Upper lobe of left lung (tissue), 6 donors: Measurements from ENCODE around the gene TMTC1. TPM values are rescaled to one million over a fixed set of nuclear protein-coding genes. Genes with fewer than 3 reads are reported as not detected.

ENCODE experiments used
- ATAC-seq, 2 donors: fragments of 200-7000 bp; cut with Tn5 transposase; one replicate each; pipeline ENCODE4 v1.9.1; 2022; ENCODE audit warnings: mild to moderate bottlenecking in 2 of 2, moderate library complexity in 2 of 2; ENCODE audit not compliant: low FRiP score in 2 of 2
- DNase-seq, 2 donors: peaks; one replicate each; pipeline ENCODE4 v3.0.0-alpha.2; 2019 to 2020
- H3K27ac ChIP-seq, 4 donors: fragments of 200-600 bp; sonication (generic); one replicate each; pipeline ENCODE4 v1.5.1; 2016 to 2019
- H3K27me3 ChIP-seq, 4 donors: fragments of 200-600 bp; sonication (generic); one replicate each; pipeline ENCODE4 v1.5.1; 2017 to 2019
- H3K36me3 ChIP-seq, 4 donors: fragments of 200-600 bp; sonication (generic); one replicate each; pipeline ENCODE4 v1.5.1; 2016 to 2019
- H3K4me1 ChIP-seq, 4 donors: fragments of 200-600 bp; sonication (generic); one replicate each; pipeline ENCODE4 v1.5.1; 2018 to 2019
- H3K4me3 ChIP-seq, 4 donors: fragments of 200-600 bp; sonication (generic); one replicate each; pipeline ENCODE4 v1.5.1; 2017 to 2019; ENCODE audit warnings: mild to moderate bottlenecking in 2 of 4, moderate library complexity in 1 of 4
- H3K9me3 ChIP-seq, 4 donors: fragments of 200-600 bp; sonication (generic); one replicate each; pipeline ENCODE4 v1.5.1; 2018 to 2019
- EP300 ChIP-seq, 4 donors: sonication (generic); formaldehyde crosslinking; IDR thresholded peaks; one replicate each; pipeline ENCODE4 v1.5.1; 2017; ENCODE audit warnings: antibody characterized with exemption in 4 of 4, control low read depth in 2 of 4
- POLR2A ChIP-seq, 4 donors: fragments of 450-650 bp; IDR thresholded peaks; one replicate each; pipeline ENCODE4 v1.5.1; 2016 to 2017; ENCODE audit warnings: antibody characterized with exemption in 4 of 4, mild to moderate bottlenecking in 2 of 4
- POLR2AphosphoS5 ChIP-seq, 2 donors: sonication (generic); formaldehyde crosslinking; IDR thresholded peaks; one replicate each; pipeline ENCODE4 v1.5.1; 2017; ENCODE audit warnings: antibody characterized with exemption in 2 of 2
- WGBS, 2 donors: methylation state at CpG; one replicate each; pipeline ENCODE4 v1.1.5; 2017 to 2018; 5-methylcytosine and 5-hydroxymethylcytosine counted together
- total RNA-seq, 6 donors: library from RNA; depleted of rRNA in 4 of 6; stranded (reverse); fragments of >200 nt in 4 of 6; gene quantifications; one replicate each; pipeline versions ENCODE4 v1.1.0 to v1.2.1, GENCODE V29; 2016 to 2021
- TF ChIP-seq, protein P1 (sequence below), 6 experiments: fragments of 450-650 bp in 4 of 6; fragments of 200-600 bp in 2 of 6; sonication (generic) in 2 of 6; IDR thresholded peaks; one replicate each; pipeline ENCODE4 v1.5.1; 2016 to 2019; ENCODE audit warnings: antibody characterized with exemption in 6 of 6
- donor health status: DM: no; HTN: no; CAD: no; lungs with moderate emphysema.
- donor health status: DM: no; HTN: yes; CAD: no; lungs with severe emphysema.

The TMTC1 gene
- total RNA-seq, 6 donors from 2014 or later: 25.1 to 39.3 (median 29.7) TPM

DNA sequence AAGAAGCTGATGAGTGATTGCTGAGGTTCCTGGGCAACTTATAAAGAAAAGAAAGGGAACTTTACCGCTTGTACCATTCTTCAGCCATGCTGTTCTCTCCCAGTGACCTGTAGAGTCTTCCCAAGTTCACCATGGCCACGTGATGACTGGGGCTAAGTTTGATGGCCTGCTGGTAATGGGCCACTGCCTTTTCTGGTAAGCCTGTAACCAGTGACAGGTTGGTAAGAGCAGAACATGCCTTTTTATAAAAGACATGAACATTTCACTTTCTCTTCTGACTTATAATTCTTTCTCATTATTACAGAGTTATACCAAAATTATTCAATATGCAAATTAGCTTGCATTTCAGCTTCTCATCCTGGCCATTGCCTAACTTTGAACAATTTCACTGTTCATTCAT lies 265.3 kb downstream of the TMTC1 start:
- no peak for ATAC-seq
- Histone ChIP-seq H3K9me3 (no peaks in the 10 kb centered on the region), H3K27ac (no peak overlapping the region), H3K27me3 (no peaks in the 10 kb centered on the region), H3K4me3 (no peak overlapping the region), H3K36me3 (peaks cover 0 to 20% (median 0%) of the 10 kb centered on the region in 4 donors), H3K4me1 (no peaks in the 10 kb centered on the region)
- TF ChIP-seq, protein P1, sequence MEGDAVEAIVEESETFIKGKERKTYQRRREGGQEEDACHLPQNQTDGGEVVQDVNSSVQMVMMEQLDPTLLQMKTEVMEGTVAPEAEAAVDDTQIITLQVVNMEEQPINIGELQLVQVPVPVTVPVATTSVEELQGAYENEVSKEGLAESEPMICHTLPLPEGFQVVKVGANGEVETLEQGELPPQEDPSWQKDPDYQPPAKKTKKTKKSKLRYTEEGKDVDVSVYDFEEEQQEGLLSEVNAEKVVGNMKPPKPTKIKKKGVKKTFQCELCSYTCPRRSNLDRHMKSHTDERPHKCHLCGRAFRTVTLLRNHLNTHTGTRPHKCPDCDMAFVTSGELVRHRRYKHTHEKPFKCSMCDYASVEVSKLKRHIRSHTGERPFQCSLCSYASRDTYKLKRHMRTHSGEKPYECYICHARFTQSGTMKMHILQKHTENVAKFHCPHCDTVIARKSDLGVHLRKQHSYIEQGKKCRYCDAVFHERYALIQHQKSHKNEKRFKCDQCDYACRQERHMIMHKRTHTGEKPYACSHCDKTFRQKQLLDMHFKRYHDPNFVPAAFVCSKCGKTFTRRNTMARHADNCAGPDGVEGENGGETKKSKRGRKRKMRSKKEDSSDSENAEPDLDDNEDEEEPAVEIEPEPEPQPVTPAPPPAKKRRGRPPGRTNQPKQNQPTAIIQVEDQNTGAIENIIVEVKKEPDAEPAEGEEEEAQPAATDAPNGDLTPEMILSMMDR (IDR thresholded peaks at IDR 0.05): no peak
- TF ChIP-seq POLR2A (IDR thresholded peaks at IDR 0.05) (no peak), POLR2AphosphoS5 (IDR thresholded peaks at IDR 0.05) (no peak), EP300 (IDR thresholded peaks at IDR 0.05) (no peak)
- WGBS, 2 donors: 79 to 87% methylated on average over 2 of the region's 2 CpGs
- DNase-seq: no peak

DNA sequence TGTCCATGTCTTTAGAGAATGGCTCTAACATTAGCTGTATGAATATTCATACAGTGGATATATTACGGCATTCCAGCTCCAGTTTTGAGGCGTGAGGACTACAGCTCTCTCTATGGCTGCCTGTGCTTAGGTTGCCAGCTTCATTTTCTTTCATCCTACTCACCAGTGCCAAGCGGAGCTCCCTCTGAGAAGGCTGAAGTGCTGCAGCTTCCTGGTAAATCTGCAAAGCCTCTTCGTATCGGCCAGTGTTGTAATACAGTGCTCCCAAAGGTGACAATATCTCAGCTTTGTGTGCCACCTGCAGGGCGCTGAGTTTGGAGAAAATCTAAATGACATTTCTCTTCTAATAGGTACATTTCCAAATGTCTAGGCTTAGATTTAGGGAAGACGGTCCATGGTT lies 266.5 kb downstream of the TMTC1 start:
- ATAC-seq: no peak
- Histone ChIP-seq H3K27ac (no peak overlapping the region), H3K4me1 (no peaks in the 10 kb centered on the region), H3K9me3 (no peaks in the 10 kb centered on the region), H3K36me3 (peaks cover 0 to 20% (median 0%) of the 10 kb centered on the region in 4 donors), H3K4me3 (no peak overlapping the region), H3K27me3 (no peaks in the 10 kb centered on the region)
- TF ChIP-seq EP300 (IDR thresholded peaks at IDR 0.05): no peak
- no peak for TF ChIP-seq POLR2A (IDR thresholded peaks at IDR 0.05)
- TF ChIP-seq, protein P1 (IDR thresholded peaks at IDR 0.05): peak in 1 of 6 experiments; percentile 20
- DNase-seq: peak in 1 of 2 donors; percentile 53
- 66 to 80% methylated on average over 7 of the region's 7 CpGs for WGBS, 2 donors

DNA sequence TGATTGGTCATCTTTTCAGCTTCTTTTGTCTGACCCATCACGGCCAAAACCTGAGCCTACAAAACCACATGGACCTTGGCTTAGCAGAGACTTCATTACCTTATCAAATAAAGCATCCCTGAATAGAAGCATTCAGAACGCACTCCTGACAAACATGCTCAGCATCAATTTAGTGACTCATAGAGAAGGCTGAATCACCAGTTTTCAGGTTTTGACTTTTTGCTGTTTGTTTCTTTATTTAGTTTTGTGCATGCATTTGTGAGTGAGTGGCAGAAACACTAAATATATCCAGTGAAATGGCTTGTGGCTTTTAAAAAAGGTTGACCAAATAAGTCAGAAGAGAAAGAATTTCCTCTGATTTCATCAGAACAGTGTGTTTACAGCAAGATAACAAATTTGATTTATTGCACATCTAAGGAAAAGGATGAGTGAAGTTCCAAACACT lies 267.3 kb downstream of the TMTC1 start:
- Histone ChIP-seq H3K36me3 (peaks cover 0 to 20% (median 0%) of the 10 kb centered on the region in 4 donors), H3K27ac (no peak overlapping the region), H3K27me3 (no peaks in the 10 kb centered on the region), H3K4me1 (no peaks in the 10 kb centered on the region), H3K4me3 (no peak overlapping the region), H3K9me3 (no peaks in the 10 kb centered on the region)
- TF ChIP-seq POLR2A (IDR thresholded peaks at IDR 0.05): no peak
- no peak for TF ChIP-seq EP300 (IDR thresholded peaks at IDR 0.05)
- no peak for TF ChIP-seq POLR2AphosphoS5 (IDR thresholded peaks at IDR 0.05)
- TF ChIP-seq, protein P1 (IDR thresholded peaks at IDR 0.05): no peak
- no peak for ATAC-seq
- DNase-seq: no peak
- WGBS, 2 donors: 76 to 87% methylated on average over 2 of the region's 2 CpGs

DNA sequence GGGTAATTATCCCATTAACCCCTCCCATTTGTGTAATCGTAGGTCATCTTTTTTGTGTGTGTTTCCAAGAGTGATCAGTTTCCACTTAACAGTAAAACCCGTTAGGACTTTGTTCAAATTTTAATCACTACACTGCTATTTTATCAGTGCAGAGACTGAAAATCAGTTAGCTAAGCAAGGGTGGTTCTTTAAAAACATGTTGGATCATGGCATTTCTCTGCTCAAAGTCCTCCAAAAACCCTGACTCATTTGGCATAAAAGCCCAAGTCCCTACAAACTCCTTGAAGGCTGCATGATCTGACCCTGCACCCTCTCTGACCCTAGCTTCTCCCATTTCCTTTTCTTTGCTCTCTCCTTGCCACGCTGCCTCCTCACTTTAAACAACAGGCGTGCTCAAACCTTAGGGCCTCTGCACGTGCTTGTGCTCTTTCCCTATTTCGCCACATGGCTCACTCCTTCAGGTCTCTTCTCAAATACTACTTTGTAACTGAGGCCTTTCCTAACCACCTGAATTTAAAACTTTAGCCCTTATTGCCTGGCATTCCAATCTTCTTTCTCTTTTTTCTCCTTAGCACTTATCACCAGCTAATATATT lies 273.1 kb downstream of the TMTC1 start:
- H3K36me3 ChIP-seq: peaks cover 0 to 7% (median 0%) of the 10 kb centered on the region in 4 donors
- no peak overlapping the region for H3K4me3 ChIP-seq
- ATAC-seq: peak in 1 of 2 donors; percentile 49
- no peaks in the 10 kb centered on the region for H3K4me1 ChIP-seq
- 76 to 78% methylated on average over 6 of the region's 6 CpGs for WGBS, 2 donors
- no peak overlapping the region for H3K27ac ChIP-seq
- H3K27me3 ChIP-seq: no peaks in the 10 kb centered on the region
- H3K9me3 ChIP-seq: no peaks in the 10 kb centered on the region
- TF ChIP-seq, protein P1 (IDR thresholded peaks at IDR 0.05): no peak
- DNase-seq: no peak

DNA sequence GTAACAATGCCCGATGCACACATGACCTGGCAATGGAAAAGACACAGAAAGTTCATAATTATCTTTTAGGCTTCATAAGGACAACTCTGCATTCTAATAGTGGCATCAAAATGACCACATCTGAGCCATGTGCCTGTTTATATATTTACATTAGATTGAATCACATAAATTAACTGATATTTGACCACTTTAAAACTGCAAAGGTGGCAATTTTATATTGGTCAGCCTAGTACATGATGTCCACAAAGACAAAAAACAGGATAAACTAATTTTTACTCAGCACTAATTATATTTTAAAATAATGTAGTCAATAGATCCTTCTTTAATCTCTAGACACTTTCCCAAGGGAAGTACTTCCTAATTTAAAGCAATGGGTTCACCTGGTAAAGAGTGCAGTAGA lies 274.2 kb downstream of the TMTC1 start:
- H3K9me3 ChIP-seq: no peaks in the 10 kb centered on the region
- H3K27ac ChIP-seq: no peak overlapping the region
- TF ChIP-seq POLR2A (IDR thresholded peaks at IDR 0.05): no peak
- no peak for TF ChIP-seq POLR2AphosphoS5 (IDR thresholded peaks at IDR 0.05)
- ATAC-seq: no peak
- no peaks in the 10 kb centered on the region for H3K4me1 ChIP-seq
- peaks cover 0 to 9% (median 0%) of the 10 kb centered on the region in 4 donors for H3K36me3 ChIP-seq
- DNase-seq: no peak
- no peak overlapping the region for H3K4me3 ChIP-seq
- no peaks in the 10 kb centered on the region for H3K27me3 ChIP-seq
- WGBS, 2 donors: 90 to 100% methylated on average over 1 of the region's 1 CpG
